ENCODE measurements around the gene STEAP3.

The STEAP3 gene, protein sequence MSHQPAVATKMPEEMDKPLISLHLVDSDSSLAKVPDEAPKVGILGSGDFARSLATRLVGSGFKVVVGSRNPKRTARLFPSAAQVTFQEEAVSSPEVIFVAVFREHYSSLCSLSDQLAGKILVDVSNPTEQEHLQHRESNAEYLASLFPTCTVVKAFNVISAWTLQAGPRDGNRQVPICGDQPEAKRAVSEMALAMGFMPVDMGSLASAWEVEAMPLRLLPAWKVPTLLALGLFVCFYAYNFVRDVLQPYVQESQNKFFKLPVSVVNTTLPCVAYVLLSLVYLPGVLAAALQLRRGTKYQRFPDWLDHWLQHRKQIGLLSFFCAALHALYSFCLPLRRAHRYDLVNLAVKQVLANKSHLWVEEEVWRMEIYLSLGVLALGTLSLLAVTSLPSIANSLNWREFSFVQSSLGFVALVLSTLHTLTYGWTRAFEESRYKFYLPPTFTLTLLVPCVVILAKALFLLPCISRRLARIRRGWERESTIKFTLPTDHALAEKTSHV

GRCh38 chr2:119223521-119224390 is at the start of gene STEAP3:
Gene STEAP3 (plus strand): TSS chr2:119223834. CDS start chr2:119231013, 7,179 bp downstream.
- no peak for DNase-seq (ENCODE audit: low read depth)

DNA sequence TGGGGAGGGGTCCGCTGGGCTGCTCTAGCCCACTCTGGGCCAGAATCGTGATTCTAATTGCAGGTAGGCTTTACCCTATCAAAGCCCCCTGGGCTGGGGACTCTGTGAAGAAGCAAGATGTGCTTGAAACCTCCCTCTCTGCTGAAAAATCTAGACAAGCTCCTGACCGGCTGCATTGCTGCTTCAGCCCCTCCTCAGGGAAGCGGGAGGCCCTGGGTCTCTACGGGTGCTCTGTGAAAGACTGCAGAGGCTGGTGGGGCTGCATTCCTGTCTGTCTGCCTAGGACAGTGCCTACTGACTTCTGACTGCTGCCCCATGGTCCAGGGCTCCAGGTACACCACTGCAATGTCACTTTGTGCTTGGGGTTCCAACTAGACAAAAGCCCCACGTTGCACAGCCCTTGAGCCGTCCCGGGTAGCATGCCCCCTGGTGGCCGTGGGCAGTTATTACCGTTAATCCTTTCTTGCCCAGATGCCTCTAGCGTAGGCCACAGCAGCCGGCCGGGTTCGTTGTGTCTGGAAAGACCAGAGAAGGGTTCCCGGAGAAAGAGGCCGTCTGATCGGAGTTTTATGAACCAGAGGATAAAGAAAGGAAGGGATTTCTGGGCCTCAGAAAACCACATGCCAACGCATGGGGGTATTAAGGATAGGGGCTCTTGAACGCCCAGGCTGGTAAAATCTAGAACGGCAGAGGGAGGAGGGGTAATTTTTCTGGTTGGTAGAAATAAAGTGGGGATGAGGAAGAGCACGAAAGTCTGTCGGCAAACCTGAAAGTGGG is 49.2 kb upstream of the STEAP3 start:
- DNase-seq (ENCODE audit: low read depth): peak; percentile 38

- no peak for DNase-seq (ENCODE audit: low read depth)
Observed at GRCh38 chr2:119174993-119175347, 48.7 kb upstream of the STEAP3 start.

GRCh38 chr2:119175517-119175916 is 48.1 kb upstream of the STEAP3 start:
- no peak for DNase-seq (ENCODE audit: low read depth)

DNA sequence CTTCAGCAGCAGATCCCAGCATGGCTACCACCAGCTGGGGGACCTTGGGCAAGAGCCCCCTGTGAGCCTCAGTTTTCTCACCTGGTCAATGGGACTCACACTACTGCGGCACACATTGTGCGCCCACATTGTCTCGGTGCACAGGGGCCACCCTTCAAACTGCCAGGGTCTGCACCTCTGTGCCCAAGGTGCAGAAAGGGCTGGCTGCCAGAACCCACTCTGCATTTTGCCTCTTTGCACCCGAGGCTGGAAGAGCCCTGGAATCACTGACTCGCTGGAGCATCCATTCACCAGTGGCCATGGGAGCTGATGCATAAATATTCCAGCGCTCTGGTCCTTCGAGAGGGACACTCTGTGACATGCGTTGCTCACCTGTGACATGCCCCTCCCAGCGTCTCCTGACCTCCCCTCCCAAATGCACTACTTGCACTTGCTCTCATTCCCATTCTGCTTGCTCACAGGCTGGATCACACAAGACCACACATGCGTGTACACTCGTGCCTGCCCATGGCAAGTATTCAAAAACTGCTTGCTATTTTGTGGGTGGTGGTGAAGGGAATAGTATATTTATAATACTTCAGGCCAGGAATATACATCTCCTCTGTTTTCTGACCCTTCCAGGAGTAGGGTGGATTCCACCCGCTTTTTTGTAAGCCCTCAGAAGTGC is 46.3 kb upstream of the STEAP3 start:
- DNase-seq (ENCODE audit: low read depth): no peak

GRCh38 chr2:119177838-119178190 is 45.8 kb upstream of the STEAP3 start:
- DNase-seq (ENCODE audit: low read depth): no peak

DNA sequence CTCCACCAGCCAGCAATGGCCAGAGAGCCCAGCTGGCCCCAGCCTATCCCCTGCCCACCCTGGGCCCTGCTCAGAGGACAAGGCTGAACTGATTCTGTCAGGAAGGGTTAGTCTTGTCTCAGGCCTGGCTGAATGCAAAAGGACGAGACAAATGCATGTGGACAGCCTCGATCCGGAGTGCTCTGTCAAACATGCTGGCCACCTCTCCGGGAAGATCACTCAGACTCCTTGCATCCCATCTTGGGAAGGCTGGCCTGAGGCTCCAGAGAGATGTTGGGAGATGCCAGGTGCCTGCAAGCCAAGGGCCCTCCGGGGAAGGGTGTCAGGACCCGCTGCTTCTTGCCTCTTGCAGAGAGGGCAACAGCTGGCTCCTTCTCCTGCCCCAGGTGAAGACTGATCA is 44.9 kb upstream of the STEAP3 start:
- DNase-seq (ENCODE audit: low read depth): no peak

DNA sequence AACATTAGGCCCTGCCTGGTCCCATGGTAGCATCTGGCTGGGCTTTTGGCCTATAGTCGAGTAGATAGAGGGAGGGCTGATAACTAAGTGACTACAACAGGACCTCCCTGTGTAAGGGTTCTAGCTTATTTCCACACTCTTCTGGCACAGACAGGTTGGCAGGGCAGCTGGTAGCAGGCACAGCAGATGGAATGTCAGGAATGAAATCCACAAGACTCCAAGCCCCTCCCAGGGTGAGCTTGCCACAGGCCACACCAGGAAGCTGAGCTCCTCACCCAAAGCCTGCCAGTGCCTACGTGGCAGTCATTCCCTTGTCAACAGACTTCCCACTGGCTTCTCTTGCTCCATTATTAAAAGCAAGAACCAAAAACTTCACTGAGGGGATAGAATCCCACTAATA is 44.4 kb upstream of the STEAP3 start:
- no peak for DNase-seq (ENCODE audit: low read depth)

DNA sequence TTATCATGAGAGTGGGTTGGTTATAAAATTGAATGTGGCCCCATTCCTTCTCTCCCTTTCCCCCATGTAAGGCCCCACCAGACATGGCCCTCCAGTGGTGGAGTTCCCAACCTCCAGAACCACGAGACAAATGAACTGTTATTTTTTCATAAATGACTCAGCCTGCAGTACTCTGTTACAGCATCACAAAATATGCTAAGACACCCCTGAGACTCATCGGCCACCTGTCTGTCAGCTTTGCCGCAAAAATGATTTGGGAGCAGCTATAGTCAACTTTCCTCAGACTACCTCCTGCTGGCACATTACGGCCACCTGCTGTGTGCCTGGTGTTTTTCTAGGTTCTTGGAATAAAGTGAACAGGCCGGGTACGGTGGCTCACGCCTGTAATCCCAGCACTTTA is 43.6 kb upstream of the STEAP3 start:
- DNase-seq (ENCODE audit: low read depth): no peak

- no peak for DNase-seq (ENCODE audit: low read depth)
Observed at GRCh38 chr2:119180892-119181291, 42.7 kb upstream of the STEAP3 start.

DNA sequence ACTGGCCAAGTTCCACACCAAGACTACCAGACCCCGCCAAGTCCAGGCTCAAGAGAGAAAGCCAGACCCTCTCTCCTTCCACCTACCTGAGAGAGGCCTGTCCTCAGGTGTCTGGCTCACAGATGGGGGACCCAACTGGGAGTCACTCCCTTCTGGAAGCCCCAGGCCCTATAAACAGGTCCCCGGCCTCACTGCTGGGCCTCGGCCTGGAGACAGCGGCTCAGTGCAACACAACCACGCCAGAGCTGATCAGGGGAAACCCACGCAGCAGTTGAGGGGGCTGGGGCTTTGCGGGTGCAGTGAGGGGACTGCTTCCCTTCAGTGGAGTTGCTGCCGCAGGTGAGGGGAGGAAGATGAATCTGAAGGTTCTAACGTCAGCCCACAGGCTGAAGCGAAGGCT is 42.2 kb upstream of the STEAP3 start:
- no peak for DNase-seq (ENCODE audit: low read depth)

DNA sequence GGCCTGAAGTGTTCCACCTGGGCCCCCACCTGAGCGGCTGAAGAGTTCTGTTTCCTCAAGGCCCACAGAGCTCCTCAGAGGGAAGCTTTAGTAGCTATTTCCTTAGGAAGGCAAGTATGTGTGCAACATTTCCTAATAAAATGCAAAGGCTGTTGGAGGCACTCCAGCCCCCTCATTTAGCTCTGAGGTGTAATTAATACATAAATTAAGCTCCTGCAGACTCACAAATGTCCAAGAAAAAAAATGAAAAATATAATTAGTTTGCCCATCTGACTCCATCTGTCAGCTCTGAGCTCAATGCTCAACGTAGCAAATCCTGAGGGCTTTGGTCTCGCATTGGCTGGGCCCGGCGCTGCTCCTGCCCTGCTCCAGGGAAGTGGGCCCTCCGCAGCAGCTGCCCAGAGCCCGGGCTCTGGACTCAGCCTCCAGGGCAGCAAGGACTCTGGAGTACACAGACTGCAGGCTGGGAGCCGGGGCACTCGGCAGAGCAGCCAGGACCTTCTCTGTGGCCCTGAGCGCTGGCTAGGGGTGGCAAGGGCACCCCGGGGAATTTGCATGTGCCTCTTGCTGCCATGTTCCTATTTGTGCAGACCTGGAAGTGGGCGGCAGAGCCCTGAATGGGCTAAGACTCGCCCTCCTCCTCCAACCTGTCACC is 41.7 kb upstream of the STEAP3 start:
- no peak for DNase-seq (ENCODE audit: low read depth)

DNA sequence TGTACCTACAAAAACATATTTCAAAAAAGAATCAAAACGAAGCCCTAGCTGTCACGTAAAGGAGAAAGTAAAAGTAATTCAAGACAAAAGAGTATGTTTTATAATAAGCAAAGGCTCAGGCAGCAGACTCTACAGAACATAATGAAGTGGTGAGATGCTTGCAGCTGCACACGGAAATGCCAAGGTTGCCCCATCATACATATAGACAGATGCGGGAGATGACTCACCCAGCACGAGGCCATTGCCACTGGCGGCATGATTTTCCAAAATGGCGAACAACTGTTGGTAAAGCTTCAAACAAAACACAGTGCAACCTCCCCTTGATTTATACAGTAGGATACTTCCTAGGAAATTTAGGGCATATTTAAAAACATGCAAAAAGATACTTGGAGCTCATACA is 39.1 kb upstream of the STEAP3 start:
- DNase-seq (ENCODE audit: low read depth): no peak

- no peak for DNase-seq (ENCODE audit: low read depth)
Observed at GRCh38 chr2:119190321-119191111, 33.1 kb upstream of the STEAP3 start.

DNA sequence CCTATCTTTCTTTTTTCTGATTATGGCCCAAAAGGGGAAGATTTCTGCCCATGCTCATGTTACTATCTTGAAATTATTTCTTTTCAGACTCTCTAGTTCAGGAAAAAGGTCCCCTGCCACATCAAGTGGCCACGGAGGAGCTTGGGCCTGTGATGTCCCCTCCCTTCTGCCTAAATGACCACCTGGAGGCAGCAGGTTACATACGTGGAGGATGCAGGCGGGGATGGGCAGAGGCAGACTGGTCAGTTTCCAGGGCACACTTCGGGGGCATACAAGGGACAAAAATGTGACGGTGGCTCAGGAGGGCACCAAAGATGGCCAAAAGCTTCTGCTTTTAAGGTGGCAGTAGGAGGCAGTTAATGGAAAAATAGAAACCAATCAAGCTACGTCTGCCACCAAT is 30.7 kb upstream of the STEAP3 start:
- no peak for DNase-seq (ENCODE audit: low read depth)

- DNase-seq (ENCODE audit: low read depth): no peak
Observed at GRCh38 chr2:119195001-119195400, 28.6 kb upstream of the STEAP3 start.

GRCh38 chr2:119195887-119196286 is 27.7 kb upstream of the STEAP3 start:
- no peak for DNase-seq (ENCODE audit: low read depth)

GRCh38 chr2:119196301-119197125 is 27.1 kb upstream of the STEAP3 start:
- DNase-seq (ENCODE audit: low read depth): no peak

- DNase-seq (ENCODE audit: low read depth): no peak
Observed at GRCh38 chr2:119197126-119197405, 26.6 kb upstream of the STEAP3 start.
